T-helper 1 cell treated with Interleukin-12 subunit alpha and Interleukin-12 subunit beta and Interleukin-4 antibody, amounts not matched to agents 30 ng/mL and 1 ng/mL, for 36 hours (primary cell): ENCODE results near the gene ZNF77. TPM values are rescaled to one million over a fixed set of nuclear protein-coding genes. Genes with fewer than 3 reads are reported as not detected.
"Not testable (repeated sequence)": the region's sequence is repeated elsewhere in the genome, so short reads cannot be mapped to it uniquely, and the experiment has no call there.

Experiments
- intact Hi-C: fragments of 100-400 bp; cut with micrococcal nuclease; formaldehyde crosslinking; loops from one replicate; pipeline ENCODE4 v1.15.1; 2024
- total RNA-seq: library from RNA; stranded (reverse); gene quantifications from 2 replicates; pipeline ENCODE4 v1.2.3, GENCODE V29; 2022

ZNF77 gene
- total RNA-seq, 1 donor from 2014 or later: 3.0 TPM

- intact Hi-C loops: no loop called here
Observed at GRCh38 chr19:2973229-2973628, 28.5 kb upstream of the ZNF77 start.

GRCh38 chr19:2970201-2970835 is 25.5 kb upstream of the ZNF77 start:
- intact Hi-C loops: no loop called here

- intact Hi-C loops: no loop called here
Observed at GRCh38 chr19:2969104-2969504, 24.3 kb upstream of the ZNF77 start.

- intact Hi-C loops: no loop called here
Observed at GRCh38 chr19:2967972-2968371, 23.2 kb upstream of the ZNF77 start.

- intact Hi-C loops: no loop called here
Observed at GRCh38 chr19:2964874-2965273, 20.1 kb upstream of the ZNF77 start.

GRCh38 chr19:2963631-2964030 is 18.9 kb upstream of the ZNF77 start:
- intact Hi-C loops: not testable (repeated sequence)

- intact Hi-C loops: no loop called here
Observed at GRCh38 chr19:2963122-2963521, 18.4 kb upstream of the ZNF77 start.

GRCh38 chr19:2962018-2962670 is 17.4 kb upstream of the ZNF77 start:
- intact Hi-C loops: loop anchor here (1.0 kb wide), 4 partner anchors 114 to 248 kb away; no protein-coding TSS in a partner anchor

GRCh38 chr19:2960120-2960519 is 15.3 kb upstream of the ZNF77 start:
- intact Hi-C loops: no loop called here

GRCh38 chr19:2957160-2957559 is 12.4 kb upstream of the ZNF77 start:
- intact Hi-C loops: loop anchor here (10.0 kb wide), 1 partner anchor 548 kb away; the partner anchor contains the start of genes DOHH and FZR1

- intact Hi-C loops: loop anchor here (10.0 kb wide), 1 partner anchor 552 kb away; the partner anchor contains the start of genes DOHH and FZR1
Observed at GRCh38 chr19:2952953-2953481, 8.2 kb upstream of the ZNF77 start.

GRCh38 chr19:2950286-2951124 is 5.7 kb upstream of the ZNF77 start:
- intact Hi-C loops: loop anchor here (1.0 to 10.0 kb wide), 12 partner anchors 27 to 622 kb away; partner anchors contain the start of genes DOHH, FZR1, HMG20B and NCLN

GRCh38 chr19:2949939-2950285 is 5.1 kb upstream of the ZNF77 start:
- intact Hi-C loops: loop anchor here (1.0 to 10.0 kb wide), 11 partner anchors 27 to 623 kb away; partner anchors contain the start of genes DOHH, FZR1, HMG20B and NCLN

- intact Hi-C loops: loop anchor here (1.0 kb wide), 3 partner anchors 45 to 162 kb away; partner anchors contain the start of genes SGTA and ZNF57
Observed at GRCh38 chr19:2945575-2946184, 909 bp upstream of the ZNF77 start.

- intact Hi-C loops: no loop called here
Observed at GRCh38 chr19:2944403-2944774, 382 bp downstream of the ZNF77 start.

GRCh38 chr19:2942928-2943640 is 1.7 kb downstream of the ZNF77 start:
- intact Hi-C loops: no loop called here

- intact Hi-C loops: not testable (repeated sequence)
Observed at GRCh38 chr19:2935863-2936262, 8.9 kb downstream of the ZNF77 start.

- intact Hi-C loops: no loop called here
Observed at GRCh38 chr19:2933490-2933910, 11.3 kb downstream of the ZNF77 start.

- intact Hi-C loops: no loop called here
Observed at GRCh38 chr19:2927032-2927430, 17.7 kb downstream of the ZNF77 start.

GRCh38 chr19:2926341-2927031 is 18.3 kb downstream of the ZNF77 start:
- intact Hi-C loops: no loop called here
